ENCODE measurements around the gene DNM1.

DNM1 gene

GRCh38 chr9:128206484-128206883 is 3.3 kb downstream of the DNM1 start:
- DNase-seq, result no peak

GRCh38 chr9:128206916-128207910 is 4.0 kb downstream of the DNM1 start:
- DNase-seq, result no peak

GRCh38 chr9:128208386-128208785 is 5.2 kb downstream of the DNM1 start:
- no peak for DNase-seq

GRCh38 chr9:128208946-128209669 is 5.9 kb downstream of the DNM1 start:
- no peak for DNase-seq

GRCh38 chr9:128211186-128211980 is 8.2 kb downstream of the DNM1 start:
- no peak for DNase-seq

- no peak for DNase-seq
These were observed 8.8 kb downstream of the DNM1 start for GRCh38 chr9:128211981-128212281.

- DNase-seq, result peak in 1 of 2 experiments; percentile 20
These were observed 10.7 kb downstream of the DNM1 start for GRCh38 chr9:128213746-128214497.

- no peak for DNase-seq
These were observed 11.7 kb downstream of the DNM1 start for GRCh38 chr9:128214571-128215490.

- no peak for DNase-seq
These were observed 12.6 kb downstream of the DNM1 start for GRCh38 chr9:128215491-128216409.

- DNase-seq, result no peak
These were observed 13.8 kb downstream of the DNM1 start for GRCh38 chr9:128216781-128217553.

GRCh38 chr9:128218172-128218517 is 15.0 kb downstream of the DNM1 start:
- no peak for DNase-seq

- peak; percentile 77 to 95 for DNase-seq
These were observed 15.6 kb downstream of the DNM1 start for GRCh38 chr9:128218518-128219389.

- no peak for DNase-seq
These were observed 16.7 kb downstream of the DNM1 start for GRCh38 chr9:128219831-128220230.

GRCh38 chr9:128222026-128222425 is 18.8 kb downstream of the DNM1 start:
- DNase-seq, result no peak

GRCh38 chr9:128222880-128223670 is 19.9 kb downstream of the DNM1 start:
- no peak for DNase-seq

- no peak for DNase-seq
These were observed 21.7 kb downstream of the DNM1 start for GRCh38 chr9:128224877-128225276.

GRCh38 chr9:128225770-128226411 is 22.7 kb downstream of the DNM1 start:
- DNase-seq, result no peak
